SK-N-SH treated with all-trans-retinoic acid at 6 μM for 48 hours (cell line): ENCODE data around the gene DIP2C.
"Not testable (repeated sequence)": the region's sequence is repeated elsewhere in the genome, so short reads cannot be mapped to it uniquely, and the experiment has no call there.

Experiments
- ATAC-seq: fragments of 200-7000 bp; cut with Tn5 transposase; 3 replicates; pipeline ENCODE4 v1.9.1; 2020; ENCODE audit warnings: mild to moderate bottlenecking, moderate library complexity
- ARNTL ChIP-seq: fragments of 450-650 bp; formaldehyde crosslinking; IDR thresholded peaks from 2 replicates; pipeline ENCODE4 v1.5.0; 2020; ENCODE audit warnings: low read depth, mild to moderate bottlenecking, moderate library complexity, borderline replicate concordance
- BACH2 ChIP-seq: fragments of 250-450 bp; sonication (Bioruptor Pico); IDR thresholded peaks from 2 replicates; pipeline ENCODE4 v1.9.0; 2021; ENCODE audit warnings: mild to moderate bottlenecking, borderline replicate concordance
- CSDC2 ChIP-seq: fragments of 250-450 bp; sonication (Bioruptor Pico); IDR thresholded peaks from 2 replicates; pipeline ENCODE4 v1.5.0; 2020; ENCODE audit warnings: mild to moderate bottlenecking, moderate library complexity
- CSRNP3 ChIP-seq: fragments of 250-450 bp; sonication (Bioruptor Pico); IDR thresholded peaks from 2 replicates; pipeline ENCODE4 v1.5.1; 2021; ENCODE audit warnings: mild to moderate bottlenecking, moderate library complexity
- ISL1 ChIP-seq: fragments of 250-450 bp; sonication (Bioruptor Pico); IDR thresholded peaks from 2 replicates; pipeline ENCODE4 v2.1.2; 2022; ENCODE audit warnings: mild to moderate bottlenecking, moderate library complexity
- OSR1 ChIP-seq: fragments of 250-450 bp; sonication (Bioruptor Pico); IDR thresholded peaks from 2 replicates; pipeline ENCODE4 v1.8.0; 2022; ENCODE audit warnings: moderate library complexity, mild to moderate bottlenecking, inconsistent platforms
- PATZ1 ChIP-seq: fragments of 250-450 bp; sonication (Bioruptor Pico); IDR thresholded peaks from 2 replicates; pipeline ENCODE4 v1.8.0; 2020; ENCODE audit warnings: mild to moderate bottlenecking, moderate library complexity, borderline replicate concordance
- RARB ChIP-seq: fragments of 250-450 bp; sonication (Bioruptor Pico); IDR thresholded peaks from 2 replicates; pipeline ENCODE4 v1.8.0; 2021; ENCODE audit warnings: mild to moderate bottlenecking, moderate library complexity
- SNAI2 ChIP-seq: fragments of 250-450 bp; sonication (Bioruptor Pico); IDR thresholded peaks from 2 replicates; pipeline ENCODE4 v1.5.0; 2020; ENCODE audit warnings: mild to moderate bottlenecking, moderate library complexity
- TCF4 ChIP-seq: fragments of 250-450 bp; sonication (Bioruptor Pico); IDR thresholded peaks from 2 replicates; pipeline ENCODE4 v1.8.0; 2021; ENCODE audit warnings: mild to moderate bottlenecking, moderate library complexity, borderline replicate concordance
- TSHZ2 ChIP-seq: fragments of 250-450 bp; sonication (Bioruptor Pico); IDR thresholded peaks from 2 replicates; pipeline ENCODE4 v1.5.0; 2020; ENCODE audit warnings: mild to moderate bottlenecking, moderate library complexity
- ZC3H10 ChIP-seq: fragments of 250-450 bp; sonication (Bioruptor Pico); IDR thresholded peaks from 2 replicates; pipeline ENCODE4 v1.5.1; 2021; ENCODE audit warnings: mild to moderate bottlenecking, moderate library complexity
- ZFP3 ChIP-seq: fragments of 250-450 bp; sonication (Bioruptor Pico); IDR thresholded peaks from 2 replicates; pipeline ENCODE4 v1.5.0; 2020; ENCODE audit warnings: mild to moderate bottlenecking, moderate library complexity
- ZFP30 ChIP-seq: fragments of 450-650 bp; formaldehyde crosslinking; IDR thresholded peaks from 2 replicates; pipeline ENCODE4 v1.5.0; 2022; ENCODE audit warnings: mild to moderate bottlenecking, moderate library complexity
- ZNF565 ChIP-seq: fragments of 450-650 bp; formaldehyde crosslinking; conservative IDR thresholded peaks from 2 replicates; pipeline ENCODE4 v1.5.0; 2020; ENCODE audit warnings: low read depth, mild to moderate bottlenecking, moderate library complexity
- ZNF70 ChIP-seq: fragments of 450-650 bp; formaldehyde crosslinking; IDR thresholded peaks from 2 replicates; pipeline ENCODE4 v1.5.0; 2020; ENCODE audit warnings: mild to moderate bottlenecking, moderate library complexity
- ZNF8 ChIP-seq: fragments of 450-650 bp; formaldehyde crosslinking; IDR thresholded peaks from 2 replicates; pipeline ENCODE4 v1.5.0; 2020; ENCODE audit warnings: mild to moderate bottlenecking, moderate library complexity
- TF ChIP-seq, protein P1 (sequence below): fragments of 250-450 bp; sonication (Bioruptor Pico); IDR thresholded peaks from 2 replicates; pipeline ENCODE4 v1.5.1; 2020; ENCODE audit warnings: low read depth, mild to moderate bottlenecking, moderate library complexity

DIP2C gene

GRCh38 chr10:306007-306674, 383.3 kb downstream of the DIP2C start:
- TF ChIP-seq ARNTL (no peak), ISL1 (CRISPR knock-in tag) (no peak), PATZ1 (no peak)
- ATAC-seq, result no peak

DNA sequence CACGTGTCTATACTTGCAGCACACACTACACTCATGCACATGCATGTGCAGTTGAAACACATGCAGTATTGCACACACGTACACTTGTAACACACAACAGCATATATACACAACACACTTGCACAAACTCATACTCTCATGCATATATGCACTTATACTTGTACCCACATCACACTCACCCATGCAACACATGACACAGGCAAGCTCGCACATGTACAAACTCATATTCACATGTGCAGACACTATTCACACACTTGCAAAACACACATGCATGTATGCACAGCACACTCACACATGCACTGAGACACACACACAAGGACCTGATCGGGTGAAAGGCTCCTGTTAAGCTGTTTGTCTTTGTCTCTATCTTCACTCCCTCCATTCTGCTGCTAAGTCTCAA, 384.4 kb downstream of the DIP2C start:
- no peak for ATAC-seq
- TF ChIP-seq RARB (CRISPR knock-in tag) (no peak), TSHZ2 (no peak), CSDC2 (CRISPR knock-in tag) (no peak), ZNF565 (CRISPR knock-in tag) (no peak), ZNF70 (CRISPR knock-in tag) (no peak), SNAI2 (CRISPR knock-in tag) (no peak), ARNTL (no peak)
- TF ChIP-seq, protein P1, sequence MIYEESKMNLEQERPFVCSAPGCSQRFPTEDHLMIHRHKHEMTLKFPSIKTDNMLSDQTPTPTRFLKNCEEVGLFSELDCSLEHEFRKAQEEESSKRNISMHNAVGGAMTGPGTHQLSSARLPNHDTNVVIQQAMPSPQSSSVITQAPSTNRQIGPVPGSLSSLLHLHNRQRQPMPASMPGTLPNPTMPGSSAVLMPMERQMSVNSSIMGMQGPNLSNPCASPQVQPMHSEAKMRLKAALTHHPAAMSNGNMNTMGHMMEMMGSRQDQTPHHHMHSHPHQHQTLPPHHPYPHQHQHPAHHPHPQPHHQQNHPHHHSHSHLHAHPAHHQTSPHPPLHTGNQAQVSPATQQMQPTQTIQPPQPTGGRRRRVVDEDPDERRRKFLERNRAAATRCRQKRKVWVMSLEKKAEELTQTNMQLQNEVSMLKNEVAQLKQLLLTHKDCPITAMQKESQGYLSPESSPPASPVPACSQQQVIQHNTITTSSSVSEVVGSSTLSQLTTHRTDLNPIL (CRISPR knock-in tag), result no peak

GRCh38 chr10:301536-301935, 387.9 kb downstream of the DIP2C start:
- ATAC-seq, result no peak
- TF ChIP-seq ZNF8 (CRISPR knock-in tag) (no peak), TSHZ2 (no peak), PATZ1 (no peak), BACH2 (CRISPR knock-in tag) (no peak), ZNF565 (CRISPR knock-in tag) (no peak), ARNTL (no peak), SNAI2 (CRISPR knock-in tag) (no peak), ISL1 (CRISPR knock-in tag) (no peak), OSR1 (CRISPR knock-in tag) (no peak), ZFP3 (CRISPR knock-in tag) (no peak), CSDC2 (CRISPR knock-in tag) (no peak), ZC3H10 (CRISPR knock-in tag) (no peak), TCF4 (no peak), CSRNP3 (CRISPR knock-in tag) (no peak), ZFP30 (CRISPR knock-in tag) (no peak), ZNF70 (CRISPR knock-in tag) (no peak)
- TF ChIP-seq, protein P1 (CRISPR knock-in tag), result no peak

- not testable (repeated sequence) for ATAC-seq
These were observed 388.9 kb downstream of the DIP2C start for GRCh38 chr10:300580-300979.
